ENCODE results near the gene ITGA5.

ITGA5 gene

DNA sequence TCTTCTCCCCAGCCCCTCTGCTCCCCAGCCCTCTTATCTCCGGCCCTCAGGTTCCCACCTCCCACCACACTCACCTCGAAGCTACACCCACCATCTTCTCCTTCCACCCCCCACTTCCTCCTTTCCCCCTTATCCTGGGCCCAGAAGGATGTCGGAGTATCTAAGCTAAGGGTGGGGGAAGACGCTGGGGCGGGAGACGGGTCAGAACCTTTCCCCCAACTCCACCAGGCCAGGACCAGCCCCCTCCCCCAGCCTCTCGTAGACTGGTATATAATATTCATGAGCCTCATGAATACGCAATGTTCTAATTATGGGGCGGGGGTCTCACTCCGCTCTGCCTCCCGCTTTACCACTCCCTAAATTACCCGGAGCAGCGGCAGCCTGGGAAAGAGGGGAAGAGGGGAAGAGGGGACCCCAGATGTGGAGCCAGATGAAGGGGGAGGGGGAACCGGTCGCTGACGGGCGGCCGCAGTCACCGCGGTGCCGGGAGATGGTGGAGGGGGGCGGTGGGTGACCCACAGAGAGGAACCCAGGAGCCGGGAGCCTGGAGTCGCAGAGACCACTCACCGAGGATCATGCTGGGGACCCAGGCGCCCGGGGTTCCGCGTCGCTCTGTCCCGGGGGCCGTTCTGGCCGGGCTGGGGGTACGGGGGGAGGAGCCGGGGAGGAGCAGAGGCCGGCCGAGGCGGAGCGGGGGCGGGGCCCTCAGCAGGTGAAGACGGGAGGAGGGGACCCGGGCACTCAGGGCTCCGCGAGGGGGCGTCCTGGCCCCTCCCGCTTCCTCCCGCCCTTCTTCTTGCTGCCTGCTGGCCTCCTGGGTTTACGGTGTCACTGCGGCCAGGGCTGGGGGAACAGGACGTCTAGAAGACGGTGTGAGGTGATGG, 28.2 kb downstream of the ITGA5 start:
- in situ Hi-C loops (cut with MboI; ENCODE audit: low sequenced_read_pairs) = loop anchor here (25.0 kb wide), 1 partner anchor 404 kb away; the partner anchor contains the start of gene HOXC10

DNA sequence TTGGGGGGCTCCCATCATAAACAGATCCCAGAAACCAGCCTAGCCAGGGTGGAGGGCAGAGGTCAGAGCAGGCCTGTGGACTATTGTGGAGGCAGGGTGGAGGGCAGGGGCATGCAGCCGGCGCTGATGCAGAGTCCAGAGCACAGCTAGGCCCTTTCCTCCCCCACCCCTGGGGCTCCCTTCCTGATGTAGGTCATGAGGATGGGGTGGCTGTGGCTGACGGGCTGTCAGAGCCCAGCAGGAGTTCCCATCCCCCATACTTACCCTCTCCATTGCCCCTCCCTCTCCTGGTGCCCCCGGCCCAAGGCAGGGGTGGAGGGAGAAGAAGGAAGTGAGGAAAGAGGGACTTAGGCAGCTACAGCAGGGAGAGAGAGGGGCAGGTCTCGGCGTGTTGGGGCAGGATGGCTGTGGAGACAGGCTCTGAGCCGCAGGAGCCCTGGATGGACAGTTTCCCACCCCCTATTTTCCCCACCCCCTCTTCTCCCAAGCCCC, 28.8 kb downstream of the ITGA5 start:
- in situ Hi-C loops (cut with MboI; ENCODE audit: low sequenced_read_pairs) = loop anchor here (25.0 kb wide), 1 partner anchor 403 kb away; the partner anchor contains the start of gene HOXC10

DNA sequence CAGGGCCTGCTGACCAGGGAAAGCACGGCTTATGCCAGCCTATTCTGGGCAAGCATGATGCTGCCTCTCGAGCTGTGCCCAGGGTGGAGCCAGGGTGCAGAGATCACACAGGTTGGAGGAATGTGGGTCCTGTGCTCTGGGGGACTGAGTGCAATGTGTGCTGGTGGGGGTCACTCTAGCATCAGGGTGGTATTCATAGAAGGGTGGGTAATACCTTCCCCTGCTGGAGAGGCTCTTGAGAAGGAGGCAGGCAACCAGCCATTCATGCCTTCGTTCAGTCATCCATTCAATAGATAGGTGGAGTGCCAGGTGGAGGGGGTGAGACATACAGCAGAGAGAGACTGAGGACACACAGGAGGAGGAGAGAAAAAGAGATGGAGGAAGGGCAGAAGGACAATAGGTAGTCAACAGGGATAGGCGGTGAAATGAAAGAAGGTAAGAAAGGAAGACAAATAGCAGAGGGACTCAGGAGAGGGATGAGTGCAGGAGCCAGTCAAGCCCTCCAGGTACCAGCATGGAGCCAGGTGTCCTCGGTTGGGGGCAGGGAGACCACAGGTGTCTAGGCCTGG, 29.4 kb downstream of the ITGA5 start:
- in situ Hi-C loops (cut with MboI; ENCODE audit: low sequenced_read_pairs) = loop anchor here (25.0 kb wide), 1 partner anchor 402 kb away; the partner anchor contains the start of gene HOXC10

DNA sequence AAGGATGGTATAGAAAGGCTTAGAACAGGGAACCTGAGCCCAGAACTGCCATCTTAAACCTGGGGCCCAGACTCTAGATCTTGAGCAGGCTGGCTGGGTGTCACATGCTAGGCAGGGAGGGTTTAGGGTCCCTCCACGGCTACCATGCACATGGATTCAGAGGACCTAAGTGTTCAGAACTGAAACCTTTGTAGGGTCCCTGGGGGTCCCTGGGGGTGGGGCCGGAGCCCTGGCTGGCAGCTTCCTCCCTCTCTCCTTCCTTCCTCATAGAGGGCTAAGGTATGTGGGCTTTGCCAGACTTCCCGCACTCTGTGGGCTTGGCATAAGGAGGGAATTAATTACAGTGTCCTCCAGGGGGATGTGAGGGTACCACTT, 29.9 kb downstream of the ITGA5 start:
- in situ Hi-C loops (cut with MboI; ENCODE audit: low sequenced_read_pairs) = loop anchor here (25.0 kb wide), 1 partner anchor 402 kb away; the partner anchor contains the start of gene HOXC10

DNA sequence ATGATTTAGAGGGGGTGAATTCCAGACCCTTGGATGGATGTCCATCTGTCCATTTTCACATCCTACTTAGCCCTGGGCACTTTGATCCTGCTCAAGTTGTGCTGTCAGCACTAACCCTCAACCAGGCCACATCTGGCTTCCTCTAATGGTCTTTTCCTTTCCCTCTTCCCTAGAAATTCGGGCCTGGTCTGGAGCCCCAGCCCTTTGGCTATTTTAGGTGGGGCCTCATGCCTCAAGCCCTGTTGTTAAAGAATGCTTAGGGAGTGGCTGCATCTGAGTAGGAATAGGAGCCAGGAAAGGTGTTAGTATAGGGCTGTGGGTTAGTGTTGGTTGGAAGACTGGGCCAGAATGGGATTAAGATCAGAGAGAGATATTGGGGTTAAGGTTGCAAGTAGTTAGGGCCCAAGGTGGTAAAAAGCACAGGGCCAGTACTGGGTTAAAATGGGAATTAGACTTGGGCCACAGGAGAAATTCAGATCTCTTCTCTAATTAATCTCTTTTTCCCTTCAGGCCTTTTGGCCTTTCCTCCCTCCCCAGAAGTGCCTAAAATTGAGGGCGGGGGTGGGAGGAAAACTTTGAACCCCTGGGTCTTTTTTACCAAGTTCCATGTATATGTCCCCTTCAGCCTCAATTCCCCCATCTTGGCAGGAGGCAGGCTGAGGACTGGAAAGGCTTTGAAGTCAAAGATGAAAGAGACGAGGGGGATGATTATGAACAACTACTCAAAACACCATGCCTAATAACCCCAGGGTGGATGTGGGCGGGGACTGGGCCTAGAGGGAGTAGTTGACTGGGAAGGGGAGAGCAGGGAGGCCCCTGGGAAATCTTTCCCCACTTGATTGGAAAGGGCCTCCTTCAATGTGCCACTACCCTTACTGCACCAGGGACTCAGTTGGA, 30.6 kb downstream of the ITGA5 start:
- in situ Hi-C loops (cut with MboI; ENCODE audit: low sequenced_read_pairs) = loop anchor here (25.0 kb wide), 1 partner anchor 401 kb away; the partner anchor contains the start of gene HOXC10

DNA sequence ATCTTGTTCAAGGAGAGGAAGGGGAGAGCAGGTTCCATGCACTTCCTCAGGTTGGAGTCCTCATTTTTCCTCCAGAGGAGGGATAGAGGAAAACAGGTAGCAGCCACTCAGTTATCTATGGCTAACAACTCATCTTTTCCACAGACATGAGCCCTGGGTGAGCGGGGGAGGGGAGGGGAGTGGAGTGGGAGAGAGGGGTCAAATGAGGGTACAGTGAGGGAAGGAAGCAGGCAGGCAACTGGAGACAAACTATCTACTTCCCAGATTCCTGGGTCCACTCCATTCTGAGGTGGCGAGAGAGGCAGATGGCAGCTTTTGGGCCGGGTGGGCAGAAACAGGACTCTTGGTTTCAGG, 32.0 kb downstream of the ITGA5 start:
- in situ Hi-C loops (cut with MboI; ENCODE audit: low sequenced_read_pairs) = loop anchor here (25.0 kb wide), 1 partner anchor 400 kb away; the partner anchor contains the start of gene HOXC10

DNA sequence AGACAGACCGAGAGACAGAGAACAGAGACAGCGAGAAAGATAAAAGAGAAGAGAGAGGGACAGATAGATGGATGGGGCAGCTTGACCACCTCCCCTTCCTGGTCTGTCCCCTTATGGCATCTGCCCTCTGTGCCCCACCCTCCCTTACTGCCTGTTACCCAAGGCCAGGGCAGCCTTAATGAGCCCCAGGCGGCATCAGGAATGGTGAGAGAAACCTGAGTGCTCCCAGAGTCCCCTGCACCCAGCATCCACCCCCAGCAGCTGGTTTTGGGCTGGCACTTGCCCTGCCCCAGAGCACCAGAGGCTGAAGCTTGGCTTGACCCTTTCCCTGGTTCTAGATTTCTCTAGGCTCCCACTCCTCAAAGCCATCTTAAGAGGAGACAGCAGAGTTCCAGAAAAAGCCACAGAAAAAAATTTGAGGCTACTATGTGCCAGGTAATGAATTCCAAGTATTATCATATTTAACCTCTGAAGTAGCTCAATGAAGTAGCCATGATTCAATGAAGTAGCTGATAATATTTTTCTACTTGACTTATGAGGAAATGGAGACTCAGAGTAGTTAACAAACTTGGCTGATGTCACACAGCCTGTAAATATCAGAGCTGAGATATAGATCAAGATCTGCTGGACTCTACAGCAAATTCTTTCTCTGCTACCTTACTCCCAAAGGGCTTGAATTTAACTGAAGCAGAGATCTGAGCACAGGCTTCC, 32.5 kb downstream of the ITGA5 start:
- in situ Hi-C loops (cut with MboI; ENCODE audit: low sequenced_read_pairs) = loop anchor here (25.0 kb wide), 1 partner anchor 399 kb away; the partner anchor contains the start of gene HOXC10

DNA sequence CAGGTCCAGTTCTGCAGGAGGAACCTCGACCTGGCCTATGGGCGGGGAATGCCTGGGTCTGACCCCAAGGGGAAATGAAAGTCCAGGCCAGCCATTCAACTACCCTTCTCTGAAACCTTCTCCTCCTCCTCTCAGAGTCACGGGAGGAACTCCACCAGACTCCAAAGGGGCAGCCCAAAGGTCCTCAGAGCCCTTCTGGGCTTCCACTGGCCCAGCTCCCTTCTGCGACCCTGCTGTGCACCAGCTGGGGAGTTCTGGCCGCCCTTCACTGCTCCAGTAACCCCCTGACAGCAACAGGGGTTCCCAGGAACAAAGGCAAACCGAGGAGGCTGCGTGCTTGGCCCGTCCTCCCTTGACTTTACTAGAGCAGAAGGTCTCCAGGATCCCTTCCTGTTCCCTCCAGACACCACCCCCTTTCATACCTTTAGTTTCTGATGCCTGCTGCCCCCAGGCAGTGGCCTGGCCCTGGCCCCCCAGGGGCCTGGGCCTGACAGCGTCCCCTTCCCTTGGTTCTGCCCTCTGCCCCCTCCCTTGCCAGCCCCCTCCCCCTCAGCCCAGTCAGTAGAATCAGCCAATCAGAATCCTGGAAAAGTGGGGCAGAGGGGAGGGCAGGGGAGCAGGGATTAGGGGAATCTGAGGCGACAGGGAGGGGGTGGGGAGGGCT, 33.7 kb downstream of the ITGA5 start:
- in situ Hi-C loops (cut with MboI; ENCODE audit: low sequenced_read_pairs) = loop anchor here (25.0 kb wide), 1 partner anchor 398 kb away; the partner anchor contains the start of gene HOXC10

DNA sequence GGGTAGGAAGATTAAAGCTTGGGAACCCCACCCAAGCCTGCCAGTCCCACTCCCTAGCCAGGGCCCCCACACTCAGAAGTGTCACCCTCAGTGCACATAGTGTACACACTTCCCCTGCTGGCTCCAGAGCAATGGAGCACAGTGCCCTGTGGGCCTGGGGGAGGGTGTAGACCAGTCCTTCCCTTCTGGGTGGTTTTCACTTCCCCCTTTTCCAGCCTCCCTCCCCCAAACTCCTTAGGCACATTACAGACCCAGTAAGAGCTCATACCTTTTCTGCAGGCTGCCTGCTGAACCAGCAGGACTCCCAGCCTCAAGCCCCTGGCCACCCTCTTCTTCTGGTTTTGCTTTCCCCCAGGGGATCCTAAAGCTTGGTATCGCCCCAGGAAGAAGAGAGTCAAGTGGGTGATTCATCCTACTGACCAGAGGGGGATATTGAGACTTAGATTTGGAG, 34.5 kb downstream of the ITGA5 start, which contains the start of gene ZNF385A:
Gene ZNF385A, minus strand, starts transcription at position 143 of the 451 bp plus-strand sequence. CDS start 219 bp downstream, outside the sequence.
- in situ Hi-C loops (cut with MboI; ENCODE audit: low sequenced_read_pairs) = loop anchor here (25.0 kb wide), 1 partner anchor 397 kb away; the partner anchor contains the start of gene HOXC10

DNA sequence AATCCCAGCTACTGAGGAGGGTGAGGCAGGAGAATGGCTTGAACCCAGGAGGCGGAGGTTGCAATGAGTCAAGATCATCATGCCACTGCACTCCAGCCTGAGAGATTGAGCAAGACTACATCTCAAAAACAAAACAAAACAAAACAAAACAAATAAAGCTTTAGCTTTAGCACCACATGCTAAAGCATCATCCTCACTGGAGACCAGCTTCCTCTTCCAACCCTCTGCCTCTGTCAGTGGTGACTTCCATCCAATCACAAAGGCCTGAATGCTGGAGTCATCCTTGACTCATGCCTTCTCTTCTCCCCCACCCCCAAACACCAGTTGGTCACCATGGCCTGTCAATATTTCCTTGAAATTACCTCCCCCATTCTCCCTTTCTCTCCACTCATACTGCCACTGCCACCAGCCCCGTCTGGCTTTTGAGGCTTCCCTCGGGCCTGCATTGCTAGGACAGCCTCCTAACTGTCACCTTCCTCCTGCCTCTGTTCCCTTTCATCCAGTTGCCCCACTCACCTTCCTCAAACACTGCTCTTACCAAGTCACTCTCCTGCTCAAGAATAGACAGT, 35.9 kb downstream of the ITGA5 start:
- in situ Hi-C loops (cut with MboI; ENCODE audit: low sequenced_read_pairs) = loop anchor here (25.0 kb wide), 1 partner anchor 396 kb away; the partner anchor contains the start of gene HOXC10

DNA sequence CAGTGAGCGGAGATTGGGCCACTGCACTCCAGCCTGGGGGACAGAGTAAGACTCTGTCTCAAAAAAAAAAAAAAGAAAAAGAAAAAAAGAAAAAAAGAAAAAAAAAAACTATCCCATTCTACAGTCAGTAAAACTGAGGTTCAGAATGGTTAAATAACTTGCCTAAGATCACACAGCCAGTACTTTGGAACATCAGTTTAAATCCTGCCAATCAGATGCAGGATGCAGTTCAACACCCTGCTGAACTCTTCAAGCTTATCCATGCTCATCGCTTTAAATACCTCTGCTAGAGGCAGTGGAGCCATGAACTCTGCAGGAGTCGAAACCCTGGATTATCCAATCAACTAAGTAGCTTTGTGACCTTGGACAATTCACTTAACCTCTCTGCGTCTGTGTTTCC, 37.9 kb downstream of the ITGA5 start:
- in situ Hi-C loops (cut with MboI; ENCODE audit: low sequenced_read_pairs) = loop anchor here (25.0 kb wide), 1 partner anchor 394 kb away; the partner anchor contains the start of gene HOXC10

DNA sequence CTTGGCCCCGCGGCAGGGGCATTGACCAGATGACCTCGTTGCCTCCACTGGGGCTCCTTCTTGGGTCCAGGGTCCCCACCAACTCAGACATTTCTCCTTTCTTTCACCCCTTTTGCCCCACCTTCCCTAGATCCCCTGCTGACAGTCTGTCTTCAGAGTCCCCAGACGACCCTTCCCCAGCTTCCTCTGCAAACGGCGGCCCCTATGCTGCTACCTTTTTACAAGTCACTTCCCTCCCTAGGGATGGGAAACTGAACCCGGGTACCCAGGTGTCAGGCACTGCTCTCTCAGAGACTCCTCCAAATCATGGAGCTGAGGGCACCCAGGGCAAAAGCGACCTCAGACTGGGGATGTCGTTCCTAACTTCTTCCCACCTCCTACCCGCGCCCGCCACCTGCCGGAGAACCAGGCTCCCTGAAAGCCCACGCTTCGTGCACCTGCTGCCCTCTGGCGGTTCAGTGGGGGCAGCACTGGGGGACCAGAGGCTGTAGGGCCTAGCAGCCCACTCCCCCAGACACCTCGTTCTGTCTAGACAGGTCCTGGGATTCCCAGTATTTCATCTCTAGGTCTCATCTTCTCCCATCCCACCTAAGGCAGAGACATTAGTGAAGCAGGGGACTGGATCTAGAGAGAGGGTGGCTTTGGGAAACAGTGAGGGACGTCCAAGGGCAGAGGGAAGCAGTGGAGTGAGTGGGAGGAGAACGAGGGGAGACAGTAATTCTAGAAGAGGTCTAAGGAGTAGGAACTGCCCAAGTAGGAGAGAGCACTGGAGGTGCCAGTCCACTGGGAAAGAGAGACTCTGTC, 39.5 kb downstream of the ITGA5 start:
- in situ Hi-C loops (cut with MboI; ENCODE audit: low sequenced_read_pairs) = loop anchor here (10.0 to 25.0 kb wide), 2 partner anchors 145 to 392 kb away; partner anchors contain the start of gene HOXC10

DNA sequence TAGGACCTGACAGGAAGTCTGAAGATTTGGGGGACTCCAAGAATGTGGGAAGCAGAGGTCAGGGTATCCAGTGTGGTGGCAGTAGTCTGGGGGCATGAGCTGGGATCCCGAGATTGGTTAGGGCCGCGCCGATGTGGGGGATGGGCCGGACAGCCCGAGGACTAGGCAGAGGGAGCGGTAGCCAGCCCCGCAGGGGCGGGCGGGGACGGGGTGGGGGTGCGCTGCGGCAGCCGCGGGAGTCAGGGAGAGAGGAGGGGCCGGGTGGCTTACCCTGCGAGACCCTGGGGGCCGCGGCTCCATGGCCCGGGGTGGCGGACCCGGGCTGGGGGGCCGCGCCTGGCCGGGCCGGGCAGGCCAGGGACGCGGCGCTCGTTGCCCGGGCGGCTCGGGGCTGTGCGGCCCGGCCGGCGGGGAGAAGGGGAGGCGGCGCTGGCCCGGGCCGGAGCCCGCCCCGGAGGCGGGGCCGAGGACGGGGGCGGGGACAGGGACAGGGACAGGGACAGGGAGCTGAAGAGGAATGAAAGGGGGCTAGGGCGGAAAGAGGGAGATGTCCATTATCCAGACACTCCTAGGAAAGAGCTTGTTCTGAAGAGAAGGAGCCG, 40.2 kb downstream of the ITGA5 start:
- in situ Hi-C loops (cut with MboI; ENCODE audit: low sequenced_read_pairs) = loop anchor here (10.0 to 25.0 kb wide), 2 partner anchors 144 to 392 kb away; partner anchors contain the start of gene HOXC10

DNA sequence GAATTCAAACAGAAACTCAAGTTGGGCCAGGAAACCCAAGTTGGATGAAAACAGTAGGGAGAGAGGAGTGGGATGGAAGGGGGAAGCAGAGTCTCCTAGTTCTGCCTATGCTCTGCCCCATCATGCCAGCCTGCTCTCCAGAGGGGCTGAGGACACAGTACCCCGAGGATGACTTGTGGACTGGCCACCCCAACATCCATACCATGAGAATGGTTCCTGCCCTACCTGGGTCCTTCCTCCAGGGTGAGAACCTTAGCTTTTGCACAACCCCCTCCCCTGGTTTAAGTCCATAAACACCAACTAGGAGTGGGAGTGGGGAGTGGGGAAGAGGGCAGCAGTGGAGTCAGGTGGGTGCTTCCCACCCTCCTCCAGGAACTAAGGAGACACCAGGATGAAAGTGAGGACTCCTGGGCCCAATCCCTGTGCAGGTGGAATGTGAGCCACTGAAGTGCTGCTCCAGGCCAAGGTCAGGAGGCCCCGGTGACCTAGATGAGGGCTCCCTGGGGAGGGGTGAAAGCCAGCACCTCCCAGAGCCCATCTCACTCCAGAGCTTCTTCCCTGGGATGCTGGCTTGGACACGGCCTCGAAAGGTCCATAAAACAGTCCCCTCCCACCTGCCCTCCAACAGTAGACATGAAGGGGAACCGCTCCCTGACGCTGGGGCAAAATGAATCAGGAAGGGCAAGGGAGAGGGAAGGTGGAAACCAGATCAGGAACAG, 41.1 kb downstream of the ITGA5 start:
- in situ Hi-C loops (cut with MboI; ENCODE audit: low sequenced_read_pairs) = loop anchor here (10.0 to 25.0 kb wide), 2 partner anchors 143 to 391 kb away; partner anchors contain the start of gene HOXC10

DNA sequence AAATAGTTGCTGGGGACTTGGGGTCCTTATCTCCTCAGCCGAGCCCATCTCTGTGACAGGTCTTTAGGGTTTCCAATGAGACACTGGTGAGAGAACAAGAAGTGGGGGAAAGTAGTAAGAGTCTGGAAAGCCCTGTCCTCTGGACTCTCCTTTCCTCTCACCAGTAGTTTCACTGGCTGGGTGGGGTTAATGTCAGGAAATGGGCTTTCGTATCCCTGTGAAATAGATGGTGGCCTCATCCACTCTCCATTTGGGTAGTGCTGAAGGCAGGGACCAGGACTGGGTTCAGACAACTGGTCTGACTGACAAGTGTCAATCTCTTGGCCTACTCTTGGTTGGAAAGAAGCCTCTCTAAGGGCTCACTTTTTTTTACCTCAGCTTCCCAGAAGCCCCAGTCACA, 42.1 kb downstream of the ITGA5 start:
- in situ Hi-C loops (cut with MboI; ENCODE audit: low sequenced_read_pairs) = loop anchor here (10.0 to 25.0 kb wide), 2 partner anchors 142 to 390 kb away; partner anchors contain the start of gene HOXC10

DNA sequence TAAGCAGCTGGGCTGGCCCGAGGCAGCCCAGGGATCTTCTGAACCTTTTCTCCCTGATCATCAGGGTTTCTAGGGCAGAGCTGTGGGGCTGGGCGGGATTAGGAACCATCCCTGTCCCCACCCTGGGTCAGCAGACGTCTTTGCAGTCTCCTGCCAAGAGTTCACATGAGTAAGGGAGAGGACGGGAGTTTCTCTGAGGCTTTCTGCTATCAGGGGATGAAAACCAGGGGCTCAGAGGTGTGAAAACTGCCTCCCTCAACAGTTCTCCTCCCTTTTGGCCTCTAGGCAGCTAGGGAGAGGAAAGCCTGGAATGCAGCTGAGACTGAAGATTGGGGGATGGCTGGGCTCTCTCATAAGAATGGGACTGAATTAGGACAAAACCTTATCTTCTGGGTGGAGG, 42.5 kb downstream of the ITGA5 start:
- in situ Hi-C loops (cut with MboI; ENCODE audit: low sequenced_read_pairs) = loop anchor here (10.0 to 25.0 kb wide), 2 partner anchors 142 to 389 kb away; partner anchors contain the start of gene HOXC10
